ENCODE results near the gene MAP1B.

Gene MAP1B

DNA sequence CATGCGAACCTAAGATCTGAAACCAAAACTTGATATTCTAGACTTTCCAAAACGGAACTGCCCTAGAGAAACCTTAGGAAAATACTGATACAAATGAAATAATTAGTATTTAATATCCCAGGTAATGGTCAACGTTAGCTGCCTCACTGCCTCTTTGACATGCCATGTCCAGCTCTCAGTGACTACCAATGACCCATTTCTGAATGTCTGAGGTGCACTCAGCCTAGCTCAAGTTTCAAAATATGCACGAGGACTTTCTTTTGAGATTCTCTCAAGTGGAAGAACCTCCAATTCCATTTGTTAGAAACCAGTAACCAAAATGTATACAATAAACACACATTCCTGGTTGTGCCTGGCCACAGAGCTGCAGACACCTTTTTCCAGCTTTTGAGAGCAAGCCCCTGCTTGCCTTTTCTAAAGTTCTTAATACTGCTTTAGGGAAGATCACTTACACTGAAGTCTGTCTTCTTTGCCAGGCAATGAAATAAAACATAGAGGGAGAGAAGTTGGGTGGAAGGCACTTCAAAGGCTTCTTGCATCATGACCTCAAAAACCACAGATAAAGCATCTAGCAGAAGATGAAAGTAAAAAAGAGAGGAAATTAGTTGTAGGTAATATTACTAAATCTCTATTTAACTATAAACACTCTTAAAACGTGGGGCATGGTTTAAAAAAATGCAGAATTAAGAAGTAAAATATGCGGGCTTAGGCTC is 124.9 kb downstream of the MAP1B start:
- DNase-seq, result no peak

DNA sequence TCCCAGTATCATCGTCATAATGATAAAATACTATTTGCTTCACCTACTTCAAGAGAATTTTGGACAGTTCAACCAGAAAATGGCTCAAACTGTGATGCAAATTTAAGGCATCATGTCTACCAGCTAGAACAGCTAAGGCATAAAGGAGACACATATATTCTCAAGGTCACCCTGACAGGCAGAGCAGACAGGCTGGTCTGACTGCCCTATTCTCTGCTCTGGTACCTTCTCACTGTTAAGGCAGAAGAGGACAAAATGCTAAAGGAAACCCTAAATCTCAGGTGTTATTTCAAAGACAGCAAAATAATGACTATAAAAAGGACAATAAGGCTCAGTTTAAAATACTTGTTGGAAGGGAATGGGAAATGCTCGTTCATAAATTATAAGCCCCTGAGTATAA is 125.6 kb downstream of the MAP1B start:
- no peak for DNase-seq

GRCh38 chr5:72233835-72234234 is 126.6 kb downstream of the MAP1B start:
- no peak for DNase-seq

- DNase-seq, result no peak
Observed at GRCh38 chr5:72234265-72234700, 127.0 kb downstream of the MAP1B start.

DNA sequence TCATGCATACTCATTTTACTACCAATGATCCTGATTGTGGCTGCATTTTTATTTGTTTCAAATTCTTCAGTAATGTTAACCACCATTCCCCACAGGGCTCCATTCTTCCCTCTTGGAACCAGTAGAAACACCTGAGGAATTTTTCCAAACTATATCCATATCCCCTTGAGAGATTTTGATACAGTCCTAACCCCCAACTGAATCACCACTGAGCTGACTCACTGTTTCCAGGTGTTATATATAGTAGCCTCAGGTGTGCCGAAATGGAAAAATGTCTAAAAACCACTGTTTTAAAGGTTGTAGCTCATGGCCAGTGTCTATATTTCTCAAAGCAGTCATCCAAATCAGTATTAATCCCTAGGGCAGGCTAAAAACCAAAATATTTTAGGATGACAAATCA is 127.6 kb downstream of the MAP1B start:
- no peak for DNase-seq

- DNase-seq, result no peak
Observed at GRCh38 chr5:72235725-72236124, 128.4 kb downstream of the MAP1B start.

DNA sequence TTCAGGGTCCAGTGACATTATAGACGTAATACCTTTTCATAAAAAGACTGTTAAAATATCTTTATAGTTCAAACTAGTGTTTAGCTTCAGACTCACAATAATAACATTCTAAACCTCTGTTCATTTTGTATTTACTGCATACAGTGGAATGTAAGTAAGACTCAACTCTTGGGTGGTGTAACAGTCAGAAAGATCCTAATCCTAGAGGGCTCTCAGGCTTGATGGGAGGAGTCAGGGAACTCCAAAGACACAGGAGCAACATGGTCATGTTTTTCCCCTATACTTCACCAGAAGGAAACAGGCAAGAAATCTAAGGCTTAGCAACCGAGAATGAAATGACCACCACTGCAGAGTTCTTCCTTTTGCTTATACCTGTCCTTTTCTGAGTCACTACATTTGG is 130.1 kb downstream of the MAP1B start:
- DNase-seq, result no peak

DNA sequence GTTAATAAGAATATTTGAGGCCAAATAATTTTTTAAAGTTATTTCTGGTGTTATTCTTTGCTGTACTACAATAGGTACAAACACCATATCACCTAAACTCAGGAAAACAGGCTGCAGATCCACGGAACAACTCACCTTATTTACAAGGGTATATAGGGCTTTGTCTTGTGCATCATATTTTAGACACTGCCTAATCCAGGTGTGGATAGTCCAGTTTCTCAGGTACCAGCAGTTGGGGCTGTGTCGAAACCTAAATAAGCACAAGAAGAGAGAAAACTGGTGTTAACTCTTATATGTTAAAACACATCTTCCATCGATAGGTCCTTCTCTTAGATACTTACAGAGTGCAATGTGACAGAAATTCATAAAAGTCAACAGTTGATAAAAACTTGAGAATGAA is 130.6 kb downstream of the MAP1B start:
- DNase-seq, result no peak

- DNase-seq, result peak; percentile 17
Observed at GRCh38 chr5:72238712-72239445, 131.6 kb downstream of the MAP1B start.

DNA sequence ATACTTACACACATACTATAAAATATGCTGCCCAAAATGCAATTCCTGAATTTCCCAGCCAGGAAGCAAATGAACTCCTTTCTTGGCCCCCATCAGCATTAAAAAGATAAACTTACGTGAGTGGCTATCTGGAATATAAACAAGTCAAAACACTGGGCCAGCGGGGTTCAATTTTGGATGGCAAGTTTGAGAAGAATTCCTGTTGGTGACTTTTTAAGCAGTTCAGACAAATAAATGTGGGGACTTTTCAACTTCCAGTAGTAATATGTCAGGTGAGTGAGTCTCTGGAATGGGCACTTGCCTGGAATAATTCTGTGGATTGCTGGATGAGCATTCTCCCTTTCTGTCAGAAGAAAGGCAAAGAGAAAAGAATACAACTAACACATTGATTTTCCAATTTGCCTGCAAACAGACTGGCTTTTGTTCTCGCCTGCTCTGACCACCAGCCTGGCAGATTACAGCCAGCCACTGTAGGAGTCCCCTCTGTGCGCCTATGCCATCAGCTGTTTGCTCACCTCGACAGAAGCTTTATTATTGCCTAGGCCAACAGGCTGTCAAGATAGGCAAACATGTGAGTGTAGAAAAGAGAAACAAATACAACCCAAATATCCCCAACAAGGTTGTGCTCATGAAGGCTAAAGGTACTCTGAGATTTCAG is 134.2 kb downstream of the MAP1B start:
- DNase-seq, result no peak

- peak; percentile 86 for DNase-seq
Observed at GRCh38 chr5:72242796-72243475, 135.7 kb downstream of the MAP1B start.

DNA sequence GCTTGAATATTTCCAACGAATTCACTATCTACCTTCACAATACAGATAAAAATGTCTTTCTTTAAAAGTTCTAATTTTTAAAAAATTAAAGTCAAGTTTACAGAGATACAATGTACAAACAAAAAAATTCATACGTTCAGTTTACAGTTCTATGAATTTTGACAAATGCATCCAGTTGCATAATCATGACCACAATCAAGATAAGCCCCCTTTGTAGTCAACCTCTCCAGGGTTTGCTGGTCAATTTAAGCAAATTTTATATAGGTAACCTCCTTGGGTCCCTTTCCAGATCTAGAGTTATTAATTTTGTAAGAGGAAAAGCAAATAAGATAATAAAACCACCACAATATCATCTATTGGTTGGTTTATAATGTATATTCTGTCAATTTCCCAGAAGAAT is 136.4 kb downstream of the MAP1B start:
- DNase-seq, result no peak

- DNase-seq, result peak; percentile 62
Observed at GRCh38 chr5:72244862-72245371, 137.6 kb downstream of the MAP1B start.

DNA sequence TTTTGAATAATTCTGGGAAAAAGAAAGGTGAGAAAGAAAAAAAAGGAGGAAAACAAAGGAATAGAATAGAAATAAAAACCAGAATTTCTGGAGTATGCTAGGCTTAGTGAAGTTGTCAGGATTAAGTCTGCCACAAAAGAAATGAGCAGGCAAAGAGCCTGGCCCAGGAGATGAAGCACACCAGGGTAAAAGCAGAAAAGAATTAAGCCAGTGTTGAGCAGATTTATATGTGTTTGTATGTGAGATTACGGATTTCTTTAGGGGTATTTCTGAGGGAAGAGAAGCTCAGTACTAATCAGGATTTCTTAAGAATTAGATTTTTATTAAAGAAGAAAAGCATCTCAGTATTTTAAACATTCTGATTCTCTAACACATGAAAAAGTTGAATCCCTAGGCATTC is 138.3 kb downstream of the MAP1B start:
- no peak for DNase-seq

DNA sequence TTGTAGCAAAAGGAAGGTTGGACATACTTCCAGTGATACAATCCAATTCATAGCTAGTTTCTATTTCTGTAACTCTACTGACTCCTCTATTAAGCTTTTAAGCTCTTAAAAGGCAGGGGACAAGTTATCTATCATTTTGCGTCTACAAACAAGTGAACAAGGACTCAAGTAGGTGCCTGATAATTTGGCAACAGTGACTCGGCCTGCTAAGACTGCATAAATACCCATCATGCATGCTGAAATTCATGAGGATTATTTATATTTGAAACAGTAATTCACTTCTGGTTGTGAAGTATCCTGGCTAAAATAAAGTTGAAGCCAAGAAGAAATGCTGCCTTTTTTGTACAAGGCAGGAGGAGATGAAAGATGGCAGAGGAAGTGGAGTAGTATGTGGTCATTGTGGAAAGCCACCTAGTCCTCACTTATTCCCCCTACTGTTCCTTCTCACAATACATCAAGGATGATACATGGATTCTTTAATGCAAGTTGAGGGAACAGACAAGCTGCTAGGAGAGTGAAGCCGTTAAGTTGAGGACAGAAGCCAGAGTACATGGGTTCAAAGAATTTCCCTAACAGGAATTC is 138.8 kb downstream of the MAP1B start:
- no peak for DNase-seq

- peak; percentile 11 for DNase-seq
Observed at GRCh38 chr5:72246954-72247442, 139.7 kb downstream of the MAP1B start.

DNA sequence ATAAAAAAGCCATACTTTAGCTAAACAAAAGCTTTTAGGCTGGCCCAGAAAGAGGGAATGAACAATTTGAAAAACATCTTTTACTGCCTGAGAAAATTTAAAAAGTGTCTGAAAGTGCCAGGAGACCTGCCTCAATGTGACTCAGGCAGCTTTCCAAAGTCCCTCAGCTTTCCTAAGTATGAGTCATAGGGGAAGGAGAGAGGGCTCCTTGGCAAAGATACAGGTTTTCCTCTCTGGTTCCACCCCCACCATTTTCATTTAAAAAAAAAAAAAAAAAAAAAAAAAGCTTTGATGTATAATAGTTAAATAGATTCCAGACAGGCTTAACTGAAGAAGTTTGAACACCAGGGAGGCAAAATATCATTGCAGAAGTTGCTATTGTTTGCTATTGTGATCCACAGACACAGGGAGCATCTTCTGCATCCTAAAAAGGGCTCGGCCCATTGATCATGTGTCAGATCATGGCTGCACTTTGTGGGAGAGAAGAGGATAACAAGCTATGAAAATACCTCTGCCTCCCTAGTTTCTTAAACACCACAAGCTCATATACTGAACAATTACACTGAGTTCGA is 141.2 kb downstream of the MAP1B start:
- DNase-seq, result peak; percentile 89

GRCh38 chr5:72251386-72251785 is 144.1 kb downstream of the MAP1B start:
- no peak for DNase-seq

GRCh38 chr5:72252008-72252407 is 144.7 kb downstream of the MAP1B start:
- DNase-seq, result no peak

GRCh38 chr5:72252574-72253155 is 145.4 kb downstream of the MAP1B start:
- DNase-seq, result peak; percentile 70

GRCh38 chr5:72255237-72255636 is 148.0 kb downstream of the MAP1B start:
- DNase-seq, result no peak

- no peak for DNase-seq
Observed at GRCh38 chr5:72255670-72256069, 148.4 kb downstream of the MAP1B start.
